Neural cell (in vitro differentiated cells): ENCODE data around the gene HPN. TPM values are rescaled to one million over a fixed set of nuclear protein-coding genes. Genes with fewer than 3 reads are reported as not detected.

Experiments
- H2AFZ ChIP-seq: fragments of 200-600, 300-800 bp; sonication (generic), shearing (Covaris generic); 2 replicates; pipeline ENCODE4 v1.6.0; 2014; ENCODE audit warnings: low read depth, mild to moderate bottlenecking, antibody characterized with exemption, low read length, moderate library complexity
- H3F3A ChIP-seq: fragments of 200-600 bp; shearing (Covaris generic); 2 replicates; pipeline ENCODE4 v1.6.1; 2016; ENCODE audit warnings: mild to moderate bottlenecking, moderate library complexity, mixed read lengths, antibody characterized with exemption, low read length; ENCODE audit not compliant: insufficient read depth, poor library complexity, severe bottlenecking
- H3K27ac ChIP-seq: fragments of 200-600, 300-800 bp; sonication (generic), shearing (Covaris generic); 2 replicates; pipeline ENCODE4 v1.5.1; 2014; ENCODE audit warnings: mild to moderate bottlenecking, low read length, moderate library complexity
- H3K27me3 ChIP-seq: fragments of 300-800, 200-600 bp; sonication (generic), shearing (Covaris generic); 2 replicates; pipeline ENCODE4 v1.6.0; 2014; ENCODE audit warnings: mild to moderate bottlenecking, low read depth, low read length, moderate library complexity; ENCODE audit not compliant: insufficient read depth
- H3K36me3 ChIP-seq: fragments of 300-800, 200-600 bp; sonication (generic), shearing (Covaris generic); 2 replicates; pipeline ENCODE4 v1.5.1; 2014; ENCODE audit warnings: mild to moderate bottlenecking, antibody characterized with exemption, low read length, moderate library complexity; ENCODE audit not compliant: insufficient read depth
- H3K4me2 ChIP-seq: fragments of 300-800, 200-600 bp; sonication (generic), shearing (Covaris generic); 2 replicates; pipeline ENCODE4 v1.6.0; 2014; ENCODE audit warnings: mild to moderate bottlenecking, low read length
- H3K4me3 ChIP-seq: fragments of 300-800, 200-600 bp; sonication (generic), shearing (Covaris generic); 2 replicates; pipeline ENCODE4 v1.5.1; 2014; ENCODE audit warnings: mild to moderate bottlenecking, low read length, moderate library complexity
- H3K79me2 ChIP-seq: fragments of 200-600 bp; shearing (Covaris generic); replicated peaks from 2 replicates; pipeline ENCODE4 v1.6.0; 2014; ENCODE audit warnings: mild to moderate bottlenecking, low read length, moderate library complexity; ENCODE audit not compliant: insufficient read depth
- H3K9ac ChIP-seq: fragments of 300-800, 200-600 bp; sonication (generic), shearing (Covaris generic); 2 replicates; pipeline ENCODE4 v1.6.1; 2016; ENCODE audit warnings: mild to moderate bottlenecking, low read length, mixed read lengths
- H3K9me2 ChIP-seq: fragments of 200-600 bp; shearing (Covaris generic); 2 replicates; pipeline ENCODE4 v1.6.1; 2016; ENCODE audit warnings: mild to moderate bottlenecking, low read length, mixed read lengths; ENCODE audit not compliant: insufficient read depth
- H3K9me3 ChIP-seq: fragments of 200-600, 300-800 bp; sonication (generic), shearing (Covaris generic); 2 replicates; pipeline ENCODE4 v1.6.1; 2016; ENCODE audit warnings: mild to moderate bottlenecking, mixed run types, low read length, moderate library complexity, mixed read lengths
- H4K20me1 ChIP-seq: fragments of 200-600 bp; shearing (Covaris generic); 2 replicates; pipeline ENCODE4 v1.6.1; 2016; ENCODE audit warnings: mild to moderate bottlenecking, mixed run types; ENCODE audit not compliant: insufficient read depth
- CTCF ChIP-seq: fragments of 450-650 bp; IDR thresholded peaks from 2 replicates; pipeline ENCODE4 v1.5.1; 2014; ENCODE audit warnings: antibody characterized with exemption, mild to moderate bottlenecking, moderate library complexity; ENCODE audit not compliant: poor library complexity, severe bottlenecking
- EP300 ChIP-seq: fragments of 450-650 bp; conservative IDR thresholded peaks from 2 replicates; pipeline ENCODE4 v1.6.1; 2014; ENCODE audit warnings: antibody characterized with exemption, mild to moderate bottlenecking, moderate library complexity; ENCODE audit not compliant: poor library complexity, severe bottlenecking
- EZH2 ChIP-seq: fragments of 200-600, 300-800 bp; shearing (Covaris generic), sonication (generic); IDR thresholded peaks from 2 replicates; pipeline ENCODE4 v1.6.1; 2014; ENCODE audit warnings: antibody characterized with exemption, low read length, borderline replicate concordance, mild to moderate bottlenecking; ENCODE audit not compliant: insufficient read depth, poor library complexity, severe bottlenecking
- MXI1 ChIP-seq: fragments of 450-650 bp; conservative IDR thresholded peaks from 2 replicates; pipeline ENCODE4 v1.6.1; 2014; ENCODE audit warnings: antibody characterized with exemption, mild to moderate bottlenecking; ENCODE audit not compliant: poor library complexity, severe bottlenecking
- POLR2AphosphoS5 ChIP-seq: IDR thresholded peaks from 2 replicates; pipeline ENCODE4 v1.6.1; 2012
- RAD21 ChIP-seq: fragments of 450-650 bp; conservative IDR thresholded peaks from 2 replicates; pipeline ENCODE4 v1.6.1; 2014; ENCODE audit warnings: antibody characterized with exemption, mild to moderate bottlenecking, moderate library complexity
- REST ChIP-seq: IDR thresholded peaks from 2 replicates; pipeline ENCODE4 v1.6.1; 2012; ENCODE audit warnings: borderline replicate concordance
- SMC3 ChIP-seq: fragments of 450-650 bp; conservative IDR thresholded peaks from 2 replicates; pipeline ENCODE4 v1.6.1; 2014; ENCODE audit warnings: antibody characterized with exemption, mild to moderate bottlenecking, moderate library complexity; ENCODE audit not compliant: poor library complexity
- TAF1 ChIP-seq: IDR thresholded peaks from 2 replicates; pipeline ENCODE4 v1.6.1; 2012; ENCODE audit warnings: low read depth
- polyA plus RNA-seq: library from polyadenylated mRNA; depleted of rRNA; stranded (reverse); fragments of >200 nt; gene quantifications from 2 replicates; pipeline ENCODE4 v1.2.3, GENCODE V29; 2014

HPN gene
- polyA plus RNA-seq, 1 donor from 2014 or later, result 0.15 TPM

- H3F3A ChIP-seq, result no peaks in the 10 kb centered on the region
Observed at GRCh38 chr19:34998777-34999497, 42.6 kb upstream of the HPN start.

More at GRCh38 chr19:34998777-34999497, 42.6 kb upstream of the HPN start:
- Histone ChIP-seq H3K79me2 (peaks cover 38% of the 10 kb centered on the region), H3K27ac (peak overlapping the region; percentile 73), H3K4me2 (no peak overlapping the region), H3K27me3 (no peaks in the 10 kb centered on the region), H3K9me2 (no peaks in the 10 kb centered on the region), H3K4me3 (peak overlapping the region; percentile 96), H3K9ac (peak overlapping the region; percentile 81), H2AFZ (peak overlapping the region; percentile 89), H3K9me3 (no peaks in the 10 kb centered on the region), H3K36me3 (no peaks in the 10 kb centered on the region), H4K20me1 (no peaks in the 10 kb centered on the region)
- TF ChIP-seq CTCF, result no peak
- no peak for TF ChIP-seq POLR2AphosphoS5
- TF ChIP-seq MXI1, result no peak
- no peak for TF ChIP-seq RAD21
- no peak for TF ChIP-seq EZH2
- TF ChIP-seq TAF1, result no peak
- TF ChIP-seq REST, result no peak
- TF ChIP-seq SMC3, result no peak
- TF ChIP-seq EP300, result no peak
